Karpas-422 (cell line): Measurements from ENCODE around the gene NHERF2. TPM values are rescaled to one million over a fixed set of nuclear protein-coding genes. Genes with fewer than 3 reads are reported as not detected.

Experiments
- DNase-seq: peaks from one replicate; pipeline ENCODE4 v3.0.0-alpha.2; 2015
- H2AFZ ChIP-seq: fragments of 200-600 bp; sonication (generic); 2 replicates; pipeline ENCODE4 v1.6.1; 2014; ENCODE audit warnings: antibody characterized with exemption, low read length, mixed read lengths
- H3K27ac ChIP-seq: fragments of 200-600 bp; sonication (generic); 2 replicates; pipeline ENCODE4 v1.5.1; 2014; ENCODE audit warnings: mild to moderate bottlenecking, low read length, moderate library complexity
- H3K27me3 ChIP-seq: fragments of 200-600 bp; sonication (generic); 2 replicates; pipeline ENCODE4 v1.6.1; 2014; ENCODE audit warnings: low read length, mixed read lengths
- H3K36me3 ChIP-seq: fragments of 200-600 bp; sonication (generic); 2 replicates; pipeline ENCODE4 v1.6.1; 2014; ENCODE audit warnings: low read length, mixed read lengths; ENCODE audit not compliant: insufficient read depth
- H3K4me1 ChIP-seq: fragments of 200-600 bp; sonication (generic); 2 replicates; pipeline ENCODE4 v1.6.1; 2014; ENCODE audit warnings: mild to moderate bottlenecking, low read length, mixed read lengths
- H3K4me2 ChIP-seq: fragments of 200-600 bp; sonication (generic); 2 replicates; pipeline ENCODE4 v1.6.1; 2014; ENCODE audit warnings: low read length, low read depth, mild to moderate bottlenecking; ENCODE audit not compliant: poor library complexity, severe bottlenecking
- H3K4me3 ChIP-seq: fragments of 200-600 bp; sonication (generic); 2 replicates; pipeline ENCODE4 v1.5.1; 2014; ENCODE audit warnings: mild to moderate bottlenecking, antibody characterized with exemption, low read length, mixed read lengths
- H3K79me2 ChIP-seq: fragments of 200-600 bp; sonication (generic); 2 replicates; pipeline ENCODE4 v1.6.1; 2014; ENCODE audit warnings: mild to moderate bottlenecking, low read length, mixed read lengths
- H3K9ac ChIP-seq: fragments of 200-600 bp; sonication (generic); 2 replicates; pipeline ENCODE4 v1.6.0; 2014; ENCODE audit warnings: low read length
- H3K9me2 ChIP-seq: fragments of 200-600 bp; sonication (generic), shearing (Covaris generic); replicated peaks from 2 replicates; pipeline ENCODE4 v1.6.0; 2014; ENCODE audit warnings: mild to moderate bottlenecking, low read length, moderate library complexity; ENCODE audit not compliant: insufficient read depth
- H3K9me3 ChIP-seq: fragments of 300-700, 200-600 bp; sonication (generic); 2 replicates; pipeline ENCODE4 v1.6.1; 2014; ENCODE audit warnings: low read length, mixed read lengths
- H4K20me1 ChIP-seq: fragments of 200-600 bp; sonication (generic); 2 replicates; pipeline ENCODE4 v1.6.1; 2014; ENCODE audit warnings: mild to moderate bottlenecking, antibody characterized with exemption, low read length, low read depth; ENCODE audit not compliant: insufficient read depth
- total RNA-seq: library from RNA; depleted of rRNA; stranded (reverse); fragments of >200 nt; shearing (Covaris generic); gene quantifications from 2 replicates; pipeline ENCODE4 v1.2.3, GENCODE V29; 2014; ENCODE audit warnings: low replicate concordance

Gene NHERF2
- total RNA-seq, 1 experiment from 2014 or later, result not detected

- Histone ChIP-seq H3K36me3 (no peaks in the 10 kb centered on the region), H3K27ac (no peak overlapping the region)
Measured at GRCh38 chr16:2078691-2079090, 52.0 kb downstream of the NHERF2 start.

DNA sequence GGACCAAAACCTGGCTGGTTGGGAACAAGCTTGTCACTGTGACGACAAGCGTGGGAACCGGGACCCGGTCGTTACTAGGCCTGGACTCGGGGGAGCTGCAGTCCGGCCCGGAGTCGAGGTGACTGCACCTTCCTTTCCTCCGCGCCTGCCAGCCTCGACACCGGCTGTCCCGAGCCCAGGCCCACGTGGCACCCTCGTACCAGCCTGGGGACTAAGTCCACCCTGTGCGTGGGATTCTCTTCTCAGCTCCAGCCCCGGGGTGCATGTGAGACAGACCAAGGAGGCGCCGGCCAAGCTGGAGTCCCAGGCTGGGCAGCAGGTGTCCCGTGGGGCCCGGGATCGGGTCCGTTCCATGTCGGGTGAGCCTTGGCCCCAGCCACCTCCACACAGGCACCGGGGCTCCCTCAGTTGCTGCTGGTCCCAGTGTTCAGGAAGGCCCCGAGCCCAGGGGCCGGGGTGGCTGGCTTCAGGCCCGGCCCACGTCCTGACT lies 52.7 kb downstream of the NHERF2 start:
- H3K4me1 ChIP-seq, result no peaks in the 10 kb centered on the region
- no peak overlapping the region for H3K4me2 ChIP-seq
- H3K9me2 ChIP-seq, result no peaks in the 10 kb centered on the region
- no peak overlapping the region for H3K4me3 ChIP-seq
- no peaks in the 10 kb centered on the region for H4K20me1 ChIP-seq
- no peak for DNase-seq
- H3K36me3 ChIP-seq, result no peaks in the 10 kb centered on the region
- H2AFZ ChIP-seq, result no peak overlapping the region
- H3K79me2 ChIP-seq, result no peaks in the 10 kb centered on the region
- no peak overlapping the region for H3K27ac ChIP-seq
- H3K9ac ChIP-seq, result no peak overlapping the region
- H3K9me3 ChIP-seq, result no peaks in the 10 kb centered on the region
- H3K27me3 ChIP-seq, result no peaks in the 10 kb centered on the region

More at GRCh38 chr16:2078691-2079090, 52.0 kb downstream of the NHERF2 start:
- Histone ChIP-seq H3K9ac (no peak overlapping the region), H3K9me3 (no peaks in the 10 kb centered on the region), H3K4me3 (no peak overlapping the region), H3K79me2 (no peaks in the 10 kb centered on the region), H3K4me2 (no peak overlapping the region), H3K27me3 (no peaks in the 10 kb centered on the region), H3K4me1 (no peaks in the 10 kb centered on the region), H2AFZ (no peak overlapping the region), H3K9me2 (no peaks in the 10 kb centered on the region), H4K20me1 (no peaks in the 10 kb centered on the region)
- no peak for DNase-seq

DNA sequence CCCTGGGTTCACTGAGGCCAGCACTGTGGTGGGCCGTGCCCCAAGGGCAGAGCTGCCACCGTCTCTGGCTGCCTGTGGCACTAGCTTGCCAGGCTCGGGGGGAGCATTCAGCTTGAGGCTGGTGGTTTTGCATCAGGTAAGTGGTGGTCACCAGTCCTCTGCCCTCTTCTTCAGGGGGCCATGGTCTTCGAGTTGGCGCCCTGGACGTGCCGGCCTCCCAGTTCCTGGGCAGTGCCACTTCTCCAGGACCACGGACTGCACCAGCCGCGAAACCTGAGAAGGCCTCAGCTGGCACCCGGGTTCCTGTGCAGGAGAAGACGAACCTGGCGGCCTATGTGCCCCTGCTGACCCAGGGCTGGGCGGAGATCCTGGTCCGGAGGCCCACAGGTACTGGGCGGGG lies 53.3 kb downstream of the NHERF2 start:
- no peak for DNase-seq
- Histone ChIP-seq H2AFZ (no peak overlapping the region), H3K9me2 (no peaks in the 10 kb centered on the region), H3K79me2 (no peaks in the 10 kb centered on the region), H3K4me1 (no peaks in the 10 kb centered on the region), H3K27me3 (no peaks in the 10 kb centered on the region), H3K4me2 (no peak overlapping the region), H3K27ac (no peak overlapping the region), H3K4me3 (no peak overlapping the region), H3K36me3 (no peaks in the 10 kb centered on the region), H3K9me3 (no peaks in the 10 kb centered on the region), H4K20me1 (no peaks in the 10 kb centered on the region), H3K9ac (no peak overlapping the region)

DNA sequence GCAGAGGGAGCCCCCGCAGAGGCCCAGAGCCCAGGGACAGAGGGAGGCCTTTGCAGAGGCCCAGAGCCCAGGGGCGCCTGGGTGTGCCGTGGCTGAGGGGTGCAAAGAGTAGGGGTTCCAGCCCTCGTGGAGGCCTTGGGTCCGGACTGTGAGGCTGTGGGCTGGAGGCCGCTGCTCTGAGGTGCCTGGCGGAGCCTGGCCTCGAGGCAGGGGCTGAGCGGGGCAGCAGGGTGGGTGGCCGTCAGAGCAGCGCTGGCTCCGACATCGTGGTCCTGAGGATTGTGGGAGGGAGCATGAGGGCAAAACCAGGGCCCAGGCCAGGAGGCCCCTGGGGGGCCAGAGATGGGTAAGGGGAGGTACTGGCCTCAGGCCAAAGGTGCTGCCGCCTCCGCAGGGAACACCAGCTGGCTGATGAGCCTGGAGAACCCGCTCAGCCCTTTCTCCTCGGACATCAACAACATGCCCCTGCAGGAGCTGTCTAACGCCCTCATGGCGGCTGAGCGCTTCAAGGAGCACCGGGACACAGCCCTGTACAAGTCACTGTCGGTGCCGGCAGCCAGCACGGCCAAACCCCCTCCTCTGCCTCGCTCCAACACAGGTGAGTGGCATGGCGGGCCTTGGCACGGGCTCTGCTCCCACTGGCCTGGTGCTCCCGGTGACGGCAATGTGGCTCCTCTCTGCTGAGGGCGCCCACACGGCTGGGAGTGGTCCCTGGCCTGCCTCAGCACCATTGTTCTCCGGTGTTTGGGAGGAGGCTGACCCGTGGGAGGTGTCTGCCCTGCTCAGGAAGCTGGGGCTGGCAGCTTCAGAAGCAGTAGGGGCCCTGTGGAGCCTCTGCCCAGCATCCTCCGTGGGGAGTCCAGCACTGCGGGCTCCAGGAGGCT lies 54.7 kb downstream of the NHERF2 start:
- Histone ChIP-seq H3K9ac (no peak overlapping the region), H3K9me3 (no peaks in the 10 kb centered on the region), H2AFZ (no peak overlapping the region), H3K79me2 (no peaks in the 10 kb centered on the region), H3K36me3 (no peaks in the 10 kb centered on the region), H3K9me2 (no peaks in the 10 kb centered on the region), H3K4me3 (no peak overlapping the region), H3K4me1 (peaks cover 12% of the 10 kb centered on the region), H3K27ac (no peak overlapping the region), H4K20me1 (no peaks in the 10 kb centered on the region), H3K4me2 (no peak overlapping the region), H3K27me3 (no peaks in the 10 kb centered on the region)
- DNase-seq, result no peak

- no peaks in the 10 kb centered on the region for H3K79me2 ChIP-seq
- no peak for DNase-seq
- no peak overlapping the region for H3K4me3 ChIP-seq
- H4K20me1 ChIP-seq, result peaks cover 6% of the 10 kb centered on the region; the same call in 1 of the 2 replicates
- H2AFZ ChIP-seq, result no peak overlapping the region
- no peak overlapping the region for H3K9ac ChIP-seq
- peaks cover 21% of the 10 kb centered on the region for H3K4me1 ChIP-seq
- no peaks in the 10 kb centered on the region for H3K27me3 ChIP-seq
- H3K9me3 ChIP-seq, result no peaks in the 10 kb centered on the region
- no peak overlapping the region for H3K4me2 ChIP-seq
- no peaks in the 10 kb centered on the region for H3K9me2 ChIP-seq
- H3K36me3 ChIP-seq, result no peaks in the 10 kb centered on the region
- no peak overlapping the region for H3K27ac ChIP-seq
Measured at GRCh38 chr16:2082171-2082982, 55.7 kb downstream of the NHERF2 start.

DNA sequence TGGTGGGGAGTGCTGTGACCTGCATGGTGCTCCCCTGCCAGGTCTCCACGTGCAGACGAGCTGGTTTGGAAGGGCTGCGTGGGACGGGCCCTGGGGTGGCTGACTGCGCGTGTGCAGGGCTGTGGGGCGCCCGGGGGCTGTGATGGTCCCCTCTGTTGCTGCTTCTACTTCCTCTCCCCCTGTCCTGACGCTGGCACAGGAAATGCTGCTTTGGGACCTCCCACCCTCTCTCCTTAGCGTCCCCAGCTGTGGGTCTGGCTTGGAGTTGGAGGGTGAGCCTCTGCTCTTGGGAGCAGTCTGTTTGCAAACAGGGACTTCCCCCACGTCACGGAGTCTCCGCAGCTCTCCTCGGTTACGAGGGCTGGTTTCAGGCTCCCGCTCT lies 56.3 kb downstream of the NHERF2 start:
- no peak overlapping the region for H3K27ac ChIP-seq
- H3K4me3 ChIP-seq, result no peak overlapping the region
- H4K20me1 ChIP-seq, result peaks cover 6% of the 10 kb centered on the region; the same call in 1 of the 2 replicates
- H3K9me3 ChIP-seq, result no peaks in the 10 kb centered on the region
- H3K36me3 ChIP-seq, result no peaks in the 10 kb centered on the region
- H3K9me2 ChIP-seq, result no peaks in the 10 kb centered on the region
- no peak overlapping the region for H3K4me2 ChIP-seq
- no peak for DNase-seq
- H3K79me2 ChIP-seq, result no peaks in the 10 kb centered on the region
- no peaks in the 10 kb centered on the region for H3K27me3 ChIP-seq
- no peak overlapping the region for H2AFZ ChIP-seq
- H3K9ac ChIP-seq, result no peak overlapping the region
- peaks cover 24% of the 10 kb centered on the region for H3K4me1 ChIP-seq

- Histone ChIP-seq H3K9me3 (no peaks in the 10 kb centered on the region), H4K20me1 (peaks cover 6% of the 10 kb centered on the region; the same call in 1 of the 2 replicates), H3K9ac (no peak overlapping the region), H3K4me1 (peaks cover 24% of the 10 kb centered on the region), H3K79me2 (no peaks in the 10 kb centered on the region), H3K27me3 (no peaks in the 10 kb centered on the region), H3K4me3 (no peak overlapping the region), H2AFZ (no peak overlapping the region), H3K36me3 (no peaks in the 10 kb centered on the region), H3K9me2 (no peaks in the 10 kb centered on the region), H3K27ac (no peak overlapping the region), H3K4me2 (no peak overlapping the region)
- no peak for DNase-seq
Measured at GRCh38 chr16:2083409-2083808, 56.7 kb downstream of the NHERF2 start.
